Gastroesophageal sphincter (tissue), 3 donors: ENCODE data around the gene ZBTB16.

ENCODE experiments used
- POLR2A ChIP-seq, 2 donors: fragments of 450-650 bp; IDR thresholded peaks; one replicate each; pipeline ENCODE4 v1.6.1; 2017; ENCODE audit warnings: antibody characterized with exemption in 2 of 2, mild to moderate bottlenecking in 2 of 2, moderate library complexity in 1 of 2
- POLR2AphosphoS5 ChIP-seq: sonication (generic); formaldehyde crosslinking; IDR thresholded peaks from one replicate; pipeline ENCODE4 v1.6.1; 2017; ENCODE audit warnings: antibody characterized with exemption
- TF ChIP-seq, protein P1 (sequence below), 4 experiments: fragments of 200-600 bp in 2 of 4; fragments of 450-650 bp in 2 of 4; sonication (generic) in 1 of 4; IDR thresholded peaks; one replicate each; pipeline ENCODE4 v1.5.1; 2017 to 2019; ENCODE audit warnings: antibody characterized with exemption in 4 of 4, mild to moderate bottlenecking in 2 of 4, moderate library complexity in 2 of 4

DNA sequence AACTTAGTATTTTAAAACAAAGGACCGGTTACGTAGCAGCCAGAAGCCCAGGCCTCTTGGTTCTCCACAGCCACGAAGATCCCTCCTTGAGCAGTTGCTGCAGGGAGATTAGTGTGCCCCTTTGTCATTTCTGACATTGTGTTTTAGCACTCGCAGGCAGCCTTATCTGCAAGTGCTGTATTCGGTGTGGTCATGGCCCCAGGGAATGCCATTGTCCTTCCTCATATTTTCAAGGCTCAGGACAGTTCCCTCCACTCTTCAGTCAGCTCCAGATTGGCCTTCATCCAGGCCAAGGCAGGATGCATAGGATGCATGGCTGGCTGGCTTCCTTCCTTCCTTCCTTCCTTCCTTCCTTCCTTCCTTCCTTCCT lies 88.5 kb downstream of the ZBTB16 start:
- TF ChIP-seq POLR2A (IDR thresholded peaks at IDR 0.05) (no peak), POLR2AphosphoS5 (no peak)
- TF ChIP-seq, protein P1, sequence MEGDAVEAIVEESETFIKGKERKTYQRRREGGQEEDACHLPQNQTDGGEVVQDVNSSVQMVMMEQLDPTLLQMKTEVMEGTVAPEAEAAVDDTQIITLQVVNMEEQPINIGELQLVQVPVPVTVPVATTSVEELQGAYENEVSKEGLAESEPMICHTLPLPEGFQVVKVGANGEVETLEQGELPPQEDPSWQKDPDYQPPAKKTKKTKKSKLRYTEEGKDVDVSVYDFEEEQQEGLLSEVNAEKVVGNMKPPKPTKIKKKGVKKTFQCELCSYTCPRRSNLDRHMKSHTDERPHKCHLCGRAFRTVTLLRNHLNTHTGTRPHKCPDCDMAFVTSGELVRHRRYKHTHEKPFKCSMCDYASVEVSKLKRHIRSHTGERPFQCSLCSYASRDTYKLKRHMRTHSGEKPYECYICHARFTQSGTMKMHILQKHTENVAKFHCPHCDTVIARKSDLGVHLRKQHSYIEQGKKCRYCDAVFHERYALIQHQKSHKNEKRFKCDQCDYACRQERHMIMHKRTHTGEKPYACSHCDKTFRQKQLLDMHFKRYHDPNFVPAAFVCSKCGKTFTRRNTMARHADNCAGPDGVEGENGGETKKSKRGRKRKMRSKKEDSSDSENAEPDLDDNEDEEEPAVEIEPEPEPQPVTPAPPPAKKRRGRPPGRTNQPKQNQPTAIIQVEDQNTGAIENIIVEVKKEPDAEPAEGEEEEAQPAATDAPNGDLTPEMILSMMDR (IDR thresholded peaks at IDR 0.05), result no peak
